LNCaP clone FGC (cell line): ENCODE measurements around the gene CPA1.

Experiments
- DNase-seq: peaks from one replicate; pipeline ENCODE4 v3.0.0-alpha.2; 2011; ENCODE audit warnings: low read depth
- H3K4me3 ChIP-seq: 2 replicates; pipeline ENCODE4 v1.5.1; 2011; ENCODE audit warnings: mild to moderate bottlenecking, low read depth, low read length, control low read depth
- CTCF ChIP-seq: IDR thresholded peaks from 2 replicates; pipeline ENCODE4 v1.5.1; 2012; ENCODE audit warnings: mild to moderate bottlenecking; ENCODE audit not compliant: control insufficient read depth, insufficient read depth; ENCODE audit errors: extremely low read depth

CPA1 gene

GRCh38 chr7:130405003-130405402, 24.7 kb downstream of the CPA1 start:
- TF ChIP-seq CTCF: no peak
- no peak overlapping the region for H3K4me3 ChIP-seq

GRCh38 chr7:130409067-130409711, 28.9 kb downstream of the CPA1 start:
- no peak for DNase-seq
- TF ChIP-seq CTCF: no peak
- no peak overlapping the region for H3K4me3 ChIP-seq

More at GRCh38 chr7:130405003-130405402, 24.7 kb downstream of the CPA1 start:
- no peak for DNase-seq

- no peak for TF ChIP-seq CTCF
- H3K4me3 ChIP-seq: no peak overlapping the region
- no peak for DNase-seq
Measured at GRCh38 chr7:130409712-130410072, 29.4 kb downstream of the CPA1 start.

GRCh38 chr7:130410868-130411541, 30.7 kb downstream of the CPA1 start:
- no peak for DNase-seq
- no peak overlapping the region for H3K4me3 ChIP-seq
- TF ChIP-seq CTCF: no peak

GRCh38 chr7:130413201-130413600, 32.9 kb downstream of the CPA1 start:
- DNase-seq: no peak
- no peak for TF ChIP-seq CTCF
- no peak overlapping the region for H3K4me3 ChIP-seq

GRCh38 chr7:130415006-130415405, 34.7 kb downstream of the CPA1 start:
- DNase-seq: no peak
- H3K4me3 ChIP-seq: no peak overlapping the region
- TF ChIP-seq CTCF: no peak

GRCh38 chr7:130417213-130417612, 36.9 kb downstream of the CPA1 start:
- no peak for DNase-seq
- H3K4me3 ChIP-seq: no peak overlapping the region
- no peak for TF ChIP-seq CTCF
